C4-2B (cell line): ENCODE results near the gene RAPGEF6.

Source experiments
- ZFX ChIP-seq: fragments of 450-650 bp; IDR thresholded peaks from 2 replicates; pipeline ENCODE4 v1.6.1; 2017
- TF ChIP-seq, protein P1 (sequence below): fragments of 450-650 bp; conservative IDR thresholded peaks from 2 replicates; pipeline ENCODE4 v1.5.1; 2017; ENCODE audit warnings: mild to moderate bottlenecking

GRCh38 chr5:131419877-131420276 lies 215.2 kb downstream of the RAPGEF6 start:
- TF ChIP-seq, protein P1, sequence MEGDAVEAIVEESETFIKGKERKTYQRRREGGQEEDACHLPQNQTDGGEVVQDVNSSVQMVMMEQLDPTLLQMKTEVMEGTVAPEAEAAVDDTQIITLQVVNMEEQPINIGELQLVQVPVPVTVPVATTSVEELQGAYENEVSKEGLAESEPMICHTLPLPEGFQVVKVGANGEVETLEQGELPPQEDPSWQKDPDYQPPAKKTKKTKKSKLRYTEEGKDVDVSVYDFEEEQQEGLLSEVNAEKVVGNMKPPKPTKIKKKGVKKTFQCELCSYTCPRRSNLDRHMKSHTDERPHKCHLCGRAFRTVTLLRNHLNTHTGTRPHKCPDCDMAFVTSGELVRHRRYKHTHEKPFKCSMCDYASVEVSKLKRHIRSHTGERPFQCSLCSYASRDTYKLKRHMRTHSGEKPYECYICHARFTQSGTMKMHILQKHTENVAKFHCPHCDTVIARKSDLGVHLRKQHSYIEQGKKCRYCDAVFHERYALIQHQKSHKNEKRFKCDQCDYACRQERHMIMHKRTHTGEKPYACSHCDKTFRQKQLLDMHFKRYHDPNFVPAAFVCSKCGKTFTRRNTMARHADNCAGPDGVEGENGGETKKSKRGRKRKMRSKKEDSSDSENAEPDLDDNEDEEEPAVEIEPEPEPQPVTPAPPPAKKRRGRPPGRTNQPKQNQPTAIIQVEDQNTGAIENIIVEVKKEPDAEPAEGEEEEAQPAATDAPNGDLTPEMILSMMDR: no peak
- no peak for TF ChIP-seq ZFX
